WTC11 (cell line): ENCODE measurements around the gene PTH1R.

Experiments used
- ATF2 ChIP-seq: sonication (generic); formaldehyde crosslinking; IDR thresholded peaks from 2 replicates; pipeline ENCODE4 v1.8.1; 2022; ENCODE audit warnings: low read depth, missing genetic modification reagents, borderline replicate concordance
- CTCF ChIP-seq: fragments of 200-600 bp; IDR thresholded peaks from 2 replicates; pipeline ENCODE4 v1.8.0; 2022; ENCODE audit warnings: antibody characterized with exemption
- FOXJ3 ChIP-seq: sonication (generic); formaldehyde crosslinking; IDR thresholded peaks from 2 replicates; pipeline ENCODE4 v1.9.0; 2021; ENCODE audit warnings: missing genetic modification reagents, mild to moderate bottlenecking, borderline replicate concordance
- GABPB1 ChIP-seq: sonication (generic); formaldehyde crosslinking; IDR thresholded peaks from 2 replicates; pipeline ENCODE4 v1.8.1; 2023; ENCODE audit warnings: mild to moderate bottlenecking, missing genetic modification reagents
- JUN ChIP-seq: sonication (generic); formaldehyde crosslinking; IDR thresholded peaks from 2 replicates; pipeline ENCODE4 v1.8.0; 2023; ENCODE audit warnings: mild to moderate bottlenecking, missing genetic modification reagents
- KAT7 ChIP-seq: sonication (generic); formaldehyde crosslinking; IDR thresholded peaks from 2 replicates; pipeline ENCODE4 v1.8.1; 2023; ENCODE audit warnings: missing genetic modification reagents, mild to moderate bottlenecking, borderline replicate concordance
- SOX15 ChIP-seq: fragments of 250-450 bp; sonication (Bioruptor Pico); IDR thresholded peaks from 2 replicates; pipeline ENCODE4 v1.9.0; 2021; ENCODE audit warnings: mild to moderate bottlenecking
- SP1 ChIP-seq: sonication (generic); formaldehyde crosslinking; conservative IDR thresholded peaks from 2 replicates; pipeline ENCODE4 v1.8.1; 2022; ENCODE audit warnings: missing genetic modification reagents
- TEAD4 ChIP-seq: sonication (generic); formaldehyde crosslinking; IDR thresholded peaks from 2 replicates; pipeline ENCODE4 v1.8.0; 2022; ENCODE audit warnings: mild to moderate bottlenecking, missing genetic modification reagents
- TP53 ChIP-seq: sonication (generic); formaldehyde crosslinking; IDR thresholded peaks from 2 replicates; pipeline ENCODE4 v1.8.1; 2023; ENCODE audit warnings: mild to moderate bottlenecking, missing genetic modification reagents
- ZMAT4 ChIP-seq: fragments of 250-450 bp; sonication (Bioruptor Pico); IDR thresholded peaks from 2 replicates; pipeline ENCODE4 v1.9.0; 2021; ENCODE audit warnings: mild to moderate bottlenecking
- TF ChIP-seq, protein P1 (sequence below): sonication (generic); formaldehyde crosslinking; IDR thresholded peaks from 2 replicates; pipeline ENCODE4 v1.8.0; 2022; ENCODE audit warnings: mild to moderate bottlenecking, missing genetic modification reagents
- TF ChIP-seq, protein P2 (sequence below): sonication (generic); formaldehyde crosslinking; IDR thresholded peaks from 2 replicates; pipeline ENCODE4 v1.8.1; 2022; ENCODE audit warnings: missing genetic modification reagents, borderline replicate concordance
- TF ChIP-seq, protein P3 (sequence below): sonication (generic); formaldehyde crosslinking; IDR thresholded peaks from 2 replicates; pipeline ENCODE4 v1.8.0; 2022; ENCODE audit warnings: mild to moderate bottlenecking, missing genetic modification reagents

DNA sequence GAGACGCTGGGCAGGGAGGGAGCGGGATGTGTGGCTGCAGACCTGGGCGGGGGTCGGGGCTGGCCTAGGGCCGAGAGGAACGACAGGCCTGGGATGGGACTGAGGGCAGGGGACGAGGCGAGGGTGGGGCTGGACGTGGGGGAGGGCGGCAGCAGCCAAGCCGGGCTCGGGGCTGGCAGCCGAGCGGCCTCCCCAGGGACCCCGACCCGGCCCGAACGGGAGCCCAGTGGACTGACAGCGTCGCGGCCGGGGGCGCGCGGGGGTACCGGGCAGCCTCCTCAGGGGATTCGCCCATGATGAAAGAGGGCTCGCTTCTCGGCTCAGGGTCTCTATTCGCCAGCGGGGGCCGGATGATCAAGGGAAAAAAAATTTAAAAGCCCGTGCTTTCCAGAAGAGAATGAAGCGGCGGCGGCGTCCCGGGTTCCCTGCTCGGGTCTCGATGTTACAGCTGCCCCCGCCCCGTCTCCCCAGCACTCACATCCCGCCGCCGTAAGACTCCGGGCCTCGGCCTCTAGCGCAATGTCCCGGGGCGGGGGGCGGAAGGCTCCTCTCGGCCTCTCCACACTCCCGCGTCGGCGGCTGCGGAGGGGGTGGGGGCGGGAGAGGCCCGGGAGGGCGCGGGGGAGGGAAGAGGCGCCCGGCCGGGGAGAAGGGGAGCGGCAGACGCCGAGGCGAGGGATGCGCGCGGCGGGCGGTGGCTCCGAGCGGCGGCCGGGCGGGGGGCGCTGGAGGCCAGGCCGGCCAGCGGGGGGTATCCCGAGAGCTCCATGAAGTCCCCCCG is 4.3 kb downstream of the PTH1R start:
- TF ChIP-seq KAT7 (no peak), TEAD4 (CRISPR knock-in tag) (no peak), CTCF (no peak), ZMAT4 (CRISPR knock-in tag) (no peak), SOX15 (CRISPR knock-in tag) (no peak), ATF2 (CRISPR knock-in tag) (no peak), GABPB1 (CRISPR knock-in tag) (no peak), SP1 (no peak), JUN (CRISPR knock-in tag) (no peak), FOXJ3 (CRISPR knock-in tag) (no peak), TP53 (CRISPR knock-in tag) (no peak)
- TF ChIP-seq, protein P1, sequence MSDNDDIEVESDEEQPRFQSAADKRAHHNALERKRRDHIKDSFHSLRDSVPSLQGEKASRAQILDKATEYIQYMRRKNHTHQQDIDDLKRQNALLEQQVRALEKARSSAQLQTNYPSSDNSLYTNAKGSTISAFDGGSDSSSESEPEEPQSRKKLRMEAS (CRISPR knock-in tag): no peak
- TF ChIP-seq, protein P2, sequence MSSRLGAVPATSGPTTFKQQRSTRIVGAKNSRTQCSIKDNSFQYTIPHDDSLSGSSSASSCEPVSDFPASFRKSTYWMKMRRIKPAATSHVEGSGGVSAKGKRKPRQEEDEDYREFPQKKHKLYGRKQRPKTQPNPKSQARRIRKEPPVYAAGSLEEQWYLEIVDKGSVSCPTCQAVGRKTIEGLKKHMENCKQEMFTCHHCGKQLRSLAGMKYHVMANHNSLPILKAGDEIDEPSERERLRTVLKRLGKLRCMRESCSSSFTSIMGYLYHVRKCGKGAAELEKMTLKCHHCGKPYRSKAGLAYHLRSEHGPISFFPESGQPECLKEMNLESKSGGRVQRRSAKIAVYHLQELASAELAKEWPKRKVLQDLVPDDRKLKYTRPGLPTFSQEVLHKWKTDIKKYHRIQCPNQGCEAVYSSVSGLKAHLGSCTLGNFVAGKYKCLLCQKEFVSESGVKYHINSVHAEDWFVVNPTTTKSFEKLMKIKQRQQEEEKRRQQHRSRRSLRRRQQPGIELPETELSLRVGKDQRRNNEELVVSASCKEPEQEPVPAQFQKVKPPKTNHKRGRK (CRISPR knock-in tag): no peak
- TF ChIP-seq, protein P3, sequence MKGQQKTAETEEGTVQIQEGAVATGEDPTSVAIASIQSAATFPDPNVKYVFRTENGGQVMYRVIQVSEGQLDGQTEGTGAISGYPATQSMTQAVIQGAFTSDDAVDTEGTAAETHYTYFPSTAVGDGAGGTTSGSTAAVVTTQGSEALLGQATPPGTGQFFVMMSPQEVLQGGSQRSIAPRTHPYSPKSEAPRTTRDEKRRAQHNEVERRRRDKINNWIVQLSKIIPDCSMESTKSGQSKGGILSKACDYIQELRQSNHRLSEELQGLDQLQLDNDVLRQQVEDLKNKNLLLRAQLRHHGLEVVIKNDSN (CRISPR knock-in tag): no peak
